Thoracic aorta (tissue), 2 donors: ENCODE results near the gene PDGFRA. TPM values are rescaled to one million over a fixed set of nuclear protein-coding genes. Genes with fewer than 3 reads are reported as not detected.

Experiments used
- ATAC-seq: fragments of 150-250 bp; one replicate; pipeline ENCODE4 v1.8.0; 2017; ENCODE audit warnings: low read depth; ENCODE audit not compliant: insufficient number of reproducible peaks, low FRiP score
- DNase-seq: peaks from one replicate; pipeline ENCODE4 v3.0.0-alpha.2; 2020; ENCODE audit warnings: low spot score
- H3K27ac ChIP-seq, 2 donors: fragments of 200-600 bp; sonication (generic); 1 replicate in 1 of 2; 2 replicates in 1 of 2; pipeline ENCODE4 v1.5.1; 2016; ENCODE audit warnings: mild to moderate bottlenecking in 2 of 2, moderate library complexity in 2 of 2
- H3K27me3 ChIP-seq: fragments of 200-600 bp; sonication (generic); replicated peaks from 2 replicates; pipeline ENCODE4 v1.6.0; 2016; ENCODE audit warnings: mild to moderate bottlenecking; ENCODE audit not compliant: insufficient read depth
- H3K36me3 ChIP-seq: fragments of 200-600 bp; sonication (generic); one replicate; pipeline ENCODE4 v1.5.1; 2016
- H3K4me1 ChIP-seq, 2 donors: fragments of 200-600 bp; sonication (generic); 1 replicate in 1 of 2; 2 replicates in 1 of 2; pipeline versions ENCODE4 v1.5.1 to v1.6.0; 2016; ENCODE audit warnings: low read depth in 2 of 2, mild to moderate bottlenecking in 1 of 2; ENCODE audit not compliant: control insufficient read depth in 1 of 2
- H3K4me3 ChIP-seq: fragments of 200-600 bp; sonication (generic); 2 replicates; pipeline ENCODE4 v1.5.1; 2016; ENCODE audit warnings: mild to moderate bottlenecking
- H3K9me3 ChIP-seq: fragments of 200-600 bp; sonication (generic); 2 replicates; pipeline ENCODE4 v1.5.1; 2016
- CTCF ChIP-seq: fragments of 200-600 bp; sonication (generic); IDR thresholded peaks from one replicate; pipeline ENCODE4 v1.5.1; 2019; ENCODE audit warnings: antibody characterized with exemption
- total RNA-seq, 2 donors: library from RNA; depleted of rRNA; stranded (reverse); fragments of >200 nt; gene quantifications; one replicate each; pipeline versions ENCODE4 v1.1.0 to v1.2.3, GENCODE V29; 2016

PDGFRA gene
- total RNA-seq, 2 donors from 2014 or later, result 133 to 268 TPM

GRCh38 chr4:54227256-54228055, 1.6 kb upstream of the PDGFRA start:
- H3K27me3 ChIP-seq, result no peaks in the 10 kb centered on the region
- no peak for ATAC-seq

GRCh38 chr4:54228056-54228527, 1.0 kb upstream of the PDGFRA start:
- H3K36me3 ChIP-seq, result no peaks in the 10 kb centered on the region
- peaks cover 2 to 52% of the 10 kb centered on the region in 2 donors for H3K4me1 ChIP-seq
- DNase-seq (no peak), ATAC-seq (no peak)
- H3K9me3 ChIP-seq, result no peaks in the 10 kb centered on the region
- H3K27ac ChIP-seq, result peak overlapping the region; percentile 92 to 97
- peak overlapping the region; percentile 91 for H3K4me3 ChIP-seq
- peak; percentile 67 for TF ChIP-seq CTCF
- H3K27me3 ChIP-seq, result no peaks in the 10 kb centered on the region

More at GRCh38 chr4:54227256-54228055, 1.6 kb upstream of the PDGFRA start:
- no peak for TF ChIP-seq CTCF
- Histone ChIP-seq H3K4me1 (peaks cover 2 to 52% of the 10 kb centered on the region in 2 donors), H3K27ac (peak overlapping the region; percentile 92 to 97), H3K9me3 (no peaks in the 10 kb centered on the region), H3K4me3 (peak overlapping the region; percentile 91), H3K36me3 (no peaks in the 10 kb centered on the region)
- DNase-seq, result no peak

- DNase-seq, result no peak
- Histone ChIP-seq H3K4me3 (peak overlapping the region; percentile 91), H3K27me3 (no peaks in the 10 kb centered on the region)
These were observed 547 bp upstream of the PDGFRA start for GRCh38 chr4:54228546-54228945.

GRCh38 chr4:54229631-54230483, 764 bp downstream of the PDGFRA start:
- Histone ChIP-seq H3K27me3 (no peaks in the 10 kb centered on the region), H3K4me3 (peak overlapping the region; percentile 91), H3K9me3 (no peaks in the 10 kb centered on the region), H3K4me1 (peaks cover 2 to 58% of the 10 kb centered on the region in 2 donors), H3K27ac (peak overlapping the region; percentile 92 to 97), H3K36me3 (no peaks in the 10 kb centered on the region)
- TF ChIP-seq CTCF, result no peak
- DNase-seq, result no peak
- no peak for ATAC-seq

More at GRCh38 chr4:54228546-54228945, 547 bp upstream of the PDGFRA start:
- ATAC-seq, result no peak
- Histone ChIP-seq H3K9me3 (no peaks in the 10 kb centered on the region), H3K4me1 (peaks cover 2 to 52% of the 10 kb centered on the region in 2 donors), H3K27ac (peak overlapping the region; percentile 92 to 97), H3K36me3 (no peaks in the 10 kb centered on the region)
- TF ChIP-seq CTCF, result no peak
